H1 (cell line): Measurements from ENCODE around the gene USH2A. TPM values are rescaled to one million over a fixed set of nuclear protein-coding genes. Genes with fewer than 3 reads are reported as not detected.

Experiments
- BCL11A ChIP-seq, 2 experiments: IDR thresholded peaks; one replicate each; pipeline ENCODE4 v1.6.1; 2011; ENCODE audit warnings: low read depth in 2 of 2, low read length in 2 of 2, mild to moderate bottlenecking in 2 of 2
- CHD2 ChIP-seq: IDR thresholded peaks from 2 replicates; pipeline ENCODE4 v1.6.1; 2012; ENCODE audit warnings: low read length, improper control_type of control experiment
- GTF2F1 ChIP-seq: IDR thresholded peaks from 2 replicates; pipeline ENCODE4 v1.6.1; 2012; ENCODE audit warnings: low read depth, low read length, improper control_type of control experiment, borderline replicate concordance
- HDAC6 ChIP-seq: IDR thresholded peaks from one replicate; pipeline ENCODE4 v1.7.1; 2012; ENCODE audit warnings: low read depth, mild to moderate bottlenecking, inconsistent platforms, low read length, moderate library complexity
- polyA plus RNA-seq, 7 experiments: library from polyadenylated mRNA; depleted of rRNA in 3 of 7; stranded (reverse) in 5 of 7; unstranded in 2 of 7; fragments of >200 nt in 5 of 7; fragments of 200-250 nt in 2 of 7; gene quantifications; 1 replicate in 5 of 7; 2 replicates in 1 of 7; 4 replicates in 1 of 7; pipeline versions ENCODE4 v1.2.1 to v1.2.3, GENCODE V29; 2011 to 2013; ENCODE audit warnings: missing spikeins in 2 of 7, mixed read lengths in 2 of 7
- total RNA-seq: library from RNA; stranded (reverse); fragmentation: NEBNext Ultra II Directional; extraction: Animal tissue kit (Norgen Biotek cat#: 25700); gene quantifications from 2 replicates; pipeline ENCODE4 v1.2.1, GENCODE V29; 2021
- TF ChIP-seq, protein P1 (sequence below): fragments of 300-600 bp; sonication (generic); IDR thresholded peaks from 2 replicates; pipeline ENCODE4 v1.7.1; 2012; ENCODE audit warnings: low read length, moderate library complexity, mild to moderate bottlenecking, inconsistent platforms; ENCODE audit not compliant: insufficient replicate concordance

The USH2A gene
- total and polyA plus RNA-seq, 2 of the 8 experiments (the other 6 are each of a cell fraction or from before 2014, with no cell fraction given) = 0.02 to 0.17 TPM

DNA sequence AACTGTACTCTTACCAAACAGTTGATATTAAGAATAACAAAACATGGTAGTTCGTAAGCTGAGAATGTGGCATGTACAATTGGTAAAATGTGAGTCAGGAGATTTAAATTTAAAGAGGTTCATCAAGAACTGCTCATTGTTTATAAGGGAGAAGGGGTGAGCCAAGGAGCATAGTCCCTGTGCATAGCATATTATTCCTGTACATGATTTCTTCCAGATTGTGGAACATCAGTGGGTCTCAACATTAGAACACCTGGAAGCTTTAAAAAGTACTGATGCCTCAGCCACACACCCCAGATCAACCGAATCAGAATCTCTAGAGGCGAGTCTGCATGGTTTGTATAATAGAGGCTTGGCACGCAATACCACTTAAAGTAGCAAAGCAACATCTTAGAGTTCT, 800.1 kb downstream of the USH2A start (continued):
- TF ChIP-seq, protein P1, sequence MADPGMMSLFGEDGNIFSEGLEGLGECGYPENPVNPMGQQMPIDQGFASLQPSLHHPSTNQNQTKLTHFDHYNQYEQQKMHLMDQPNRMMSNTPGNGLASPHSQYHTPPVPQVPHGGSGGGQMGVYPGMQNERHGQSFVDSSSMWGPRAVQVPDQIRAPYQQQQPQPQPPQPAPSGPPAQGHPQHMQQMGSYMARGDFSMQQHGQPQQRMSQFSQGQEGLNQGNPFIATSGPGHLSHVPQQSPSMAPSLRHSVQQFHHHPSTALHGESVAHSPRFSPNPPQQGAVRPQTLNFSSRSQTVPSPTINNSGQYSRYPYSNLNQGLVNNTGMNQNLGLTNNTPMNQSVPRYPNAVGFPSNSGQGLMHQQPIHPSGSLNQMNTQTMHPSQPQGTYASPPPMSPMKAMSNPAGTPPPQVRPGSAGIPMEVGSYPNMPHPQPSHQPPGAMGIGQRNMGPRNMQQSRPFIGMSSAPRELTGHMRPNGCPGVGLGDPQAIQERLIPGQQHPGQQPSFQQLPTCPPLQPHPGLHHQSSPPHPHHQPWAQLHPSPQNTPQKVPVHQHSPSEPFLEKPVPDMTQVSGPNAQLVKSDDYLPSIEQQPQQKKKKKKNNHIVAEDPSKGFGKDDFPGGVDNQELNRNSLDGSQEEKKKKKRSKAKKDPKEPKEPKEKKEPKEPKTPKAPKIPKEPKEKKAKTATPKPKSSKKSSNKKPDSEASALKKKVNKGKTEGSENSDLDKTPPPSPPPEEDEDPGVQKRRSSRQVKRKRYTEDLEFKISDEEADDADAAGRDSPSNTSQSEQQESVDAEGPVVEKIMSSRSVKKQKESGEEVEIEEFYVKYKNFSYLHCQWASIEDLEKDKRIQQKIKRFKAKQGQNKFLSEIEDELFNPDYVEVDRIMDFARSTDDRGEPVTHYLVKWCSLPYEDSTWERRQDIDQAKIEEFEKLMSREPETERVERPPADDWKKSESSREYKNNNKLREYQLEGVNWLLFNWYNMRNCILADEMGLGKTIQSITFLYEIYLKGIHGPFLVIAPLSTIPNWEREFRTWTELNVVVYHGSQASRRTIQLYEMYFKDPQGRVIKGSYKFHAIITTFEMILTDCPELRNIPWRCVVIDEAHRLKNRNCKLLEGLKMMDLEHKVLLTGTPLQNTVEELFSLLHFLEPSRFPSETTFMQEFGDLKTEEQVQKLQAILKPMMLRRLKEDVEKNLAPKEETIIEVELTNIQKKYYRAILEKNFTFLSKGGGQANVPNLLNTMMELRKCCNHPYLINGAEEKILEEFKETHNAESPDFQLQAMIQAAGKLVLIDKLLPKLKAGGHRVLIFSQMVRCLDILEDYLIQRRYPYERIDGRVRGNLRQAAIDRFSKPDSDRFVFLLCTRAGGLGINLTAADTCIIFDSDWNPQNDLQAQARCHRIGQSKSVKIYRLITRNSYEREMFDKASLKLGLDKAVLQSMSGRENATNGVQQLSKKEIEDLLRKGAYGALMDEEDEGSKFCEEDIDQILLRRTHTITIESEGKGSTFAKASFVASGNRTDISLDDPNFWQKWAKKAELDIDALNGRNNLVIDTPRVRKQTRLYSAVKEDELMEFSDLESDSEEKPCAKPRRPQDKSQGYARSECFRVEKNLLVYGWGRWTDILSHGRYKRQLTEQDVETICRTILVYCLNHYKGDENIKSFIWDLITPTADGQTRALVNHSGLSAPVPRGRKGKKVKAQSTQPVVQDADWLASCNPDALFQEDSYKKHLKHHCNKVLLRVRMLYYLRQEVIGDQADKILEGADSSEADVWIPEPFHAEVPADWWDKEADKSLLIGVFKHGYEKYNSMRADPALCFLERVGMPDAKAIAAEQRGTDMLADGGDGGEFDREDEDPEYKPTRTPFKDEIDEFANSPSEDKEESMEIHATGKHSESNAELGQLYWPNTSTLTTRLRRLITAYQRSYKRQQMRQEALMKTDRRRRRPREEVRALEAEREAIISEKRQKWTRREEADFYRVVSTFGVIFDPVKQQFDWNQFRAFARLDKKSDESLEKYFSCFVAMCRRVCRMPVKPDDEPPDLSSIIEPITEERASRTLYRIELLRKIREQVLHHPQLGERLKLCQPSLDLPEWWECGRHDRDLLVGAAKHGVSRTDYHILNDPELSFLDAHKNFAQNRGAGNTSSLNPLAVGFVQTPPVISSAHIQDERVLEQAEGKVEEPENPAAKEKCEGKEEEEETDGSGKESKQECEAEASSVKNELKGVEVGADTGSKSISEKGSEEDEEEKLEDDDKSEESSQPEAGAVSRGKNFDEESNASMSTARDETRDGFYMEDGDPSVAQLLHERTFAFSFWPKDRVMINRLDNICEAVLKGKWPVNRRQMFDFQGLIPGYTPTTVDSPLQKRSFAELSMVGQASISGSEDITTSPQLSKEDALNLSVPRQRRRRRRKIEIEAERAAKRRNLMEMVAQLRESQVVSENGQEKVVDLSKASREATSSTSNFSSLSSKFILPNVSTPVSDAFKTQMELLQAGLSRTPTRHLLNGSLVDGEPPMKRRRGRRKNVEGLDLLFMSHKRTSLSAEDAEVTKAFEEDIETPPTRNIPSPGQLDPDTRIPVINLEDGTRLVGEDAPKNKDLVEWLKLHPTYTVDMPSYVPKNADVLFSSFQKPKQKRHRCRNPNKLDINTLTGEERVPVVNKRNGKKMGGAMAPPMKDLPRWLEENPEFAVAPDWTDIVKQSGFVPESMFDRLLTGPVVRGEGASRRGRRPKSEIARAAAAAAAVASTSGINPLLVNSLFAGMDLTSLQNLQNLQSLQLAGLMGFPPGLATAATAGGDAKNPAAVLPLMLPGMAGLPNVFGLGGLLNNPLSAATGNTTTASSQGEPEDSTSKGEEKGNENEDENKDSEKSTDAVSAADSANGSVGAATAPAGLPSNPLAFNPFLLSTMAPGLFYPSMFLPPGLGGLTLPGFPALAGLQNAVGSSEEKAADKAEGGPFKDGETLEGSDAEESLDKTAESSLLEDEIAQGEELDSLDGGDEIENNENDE = no peak
- TF ChIP-seq BCL11A (IDR thresholded peaks at IDR 0.05; ENCODE audit: low read depth in 2 of 2, low read length in 2 of 2) (no peak), HDAC6 (no peak), GTF2F1 (no peak), CHD2 (no peak)
